Omental fat pad (tissue), 4 donors: ENCODE data around the gene ANKK1. TPM values are rescaled to one million over a fixed set of nuclear protein-coding genes. Genes with fewer than 3 reads are reported as not detected.

ENCODE experiments used
- ATAC-seq: fragments of 150-250 bp; one replicate; pipeline ENCODE4 v1.9.1; 2016; ENCODE audit warnings: mild to moderate bottlenecking, moderate library complexity; ENCODE audit not compliant: low FRiP score
- DNase-seq: peaks from one replicate; pipeline ENCODE4 v3.0.0-alpha.2; 2019; ENCODE audit warnings: low spot score
- CTCF ChIP-seq, 3 donors: fragments of 450-650 bp; IDR thresholded peaks; one replicate each; pipeline ENCODE4 v1.5.1; 2016 to 2017; ENCODE audit warnings: antibody characterized with exemption in 3 of 3, mild to moderate bottlenecking in 3 of 3, moderate library complexity in 2 of 3
- total RNA-seq, 4 donors: library from RNA; depleted of rRNA; stranded (reverse); fragments of >200 nt; gene quantifications; one replicate each; pipeline ENCODE4 v1.1.0, GENCODE V29; 2016

ANKK1 gene
- total RNA-seq, 4 donors from 2014 or later, result 0.24 to 1.7 TPM; not detected in 2

GRCh38 chr11:113436672-113437252 lies 49.2 kb downstream of the ANKK1 start:
- DNase-seq (no peak), ATAC-seq (no peak)
- TF ChIP-seq CTCF (IDR thresholded peaks at IDR 0.05), result no peak

- DNase-seq, result no peak
- ATAC-seq, result no peak
- no peak for TF ChIP-seq CTCF (IDR thresholded peaks at IDR 0.05)
These were observed 53.2 kb downstream of the ANKK1 start for GRCh38 chr11:113440816-113441215.

GRCh38 chr11:113444502-113445123 lies 57.0 kb downstream of the ANKK1 start:
- ATAC-seq (no peak), DNase-seq (no peak)
- no peak for TF ChIP-seq CTCF (IDR thresholded peaks at IDR 0.05)

- no peak for TF ChIP-seq CTCF (IDR thresholded peaks at IDR 0.05)
- DNase-seq (no peak), ATAC-seq (no peak)
These were observed 58.5 kb downstream of the ANKK1 start for GRCh38 chr11:113446112-113446511.

GRCh38 chr11:113446938-113447337 lies 59.4 kb downstream of the ANKK1 start:
- no peak for TF ChIP-seq CTCF (IDR thresholded peaks at IDR 0.05)
- ATAC-seq (no peak), DNase-seq (no peak)

- no peak for ATAC-seq
- TF ChIP-seq CTCF (IDR thresholded peaks at IDR 0.05), result no peak
- no peak for DNase-seq
These were observed 60.2 kb downstream of the ANKK1 start for GRCh38 chr11:113447621-113448315.

GRCh38 chr11:113448316-113448677 lies 60.7 kb downstream of the ANKK1 start:
- no peak for TF ChIP-seq CTCF (IDR thresholded peaks at IDR 0.05)
- DNase-seq (no peak), ATAC-seq (no peak)
